GM12801 (cell line): Measurements from ENCODE around the gene DENND1A.

Source experiments
- CTCF ChIP-seq: IDR thresholded peaks from one replicate; pipeline ENCODE4 v1.5.1; 2011; ENCODE audit warnings: control low read depth; ENCODE audit not compliant: insufficient read length; ENCODE audit errors: extremely low read depth

The DENND1A gene

GRCh38 chr9:123406016-123406415 is 523.9 kb downstream of the DENND1A start:
- no peak for TF ChIP-seq CTCF

- TF ChIP-seq CTCF = no peak
These were observed 526.9 kb downstream of the DENND1A start for GRCh38 chr9:123402981-123403509.

DNA sequence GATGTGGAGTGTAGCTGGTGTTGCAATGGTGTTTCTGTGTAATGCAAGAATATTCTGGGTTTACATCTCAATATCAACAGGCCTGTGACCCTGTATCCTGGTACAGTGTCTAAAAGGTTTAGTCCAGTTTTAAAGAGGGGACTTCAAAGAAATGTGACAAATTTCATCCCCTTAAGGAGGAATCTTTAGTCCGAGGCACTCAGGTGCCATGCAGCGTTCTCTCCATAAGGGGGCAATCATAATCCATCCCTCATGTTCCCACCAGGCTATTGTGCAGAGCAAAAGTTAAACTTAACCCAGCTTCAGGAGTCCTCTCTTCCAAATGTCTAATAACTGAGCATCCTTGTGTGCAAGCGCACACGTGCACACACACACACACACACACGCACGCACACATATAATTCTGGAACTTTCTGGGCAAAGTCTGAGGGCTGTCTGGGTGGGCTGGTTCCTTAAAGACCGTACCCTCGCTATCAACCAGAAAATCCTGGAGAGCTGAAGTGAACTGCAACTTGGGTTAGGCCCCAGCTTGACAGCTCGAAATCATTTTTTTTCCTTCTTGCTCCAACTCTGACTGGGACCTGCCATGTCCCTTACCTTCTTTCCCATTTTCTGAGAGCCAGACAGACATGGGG is 527.9 kb downstream of the DENND1A start:
- TF ChIP-seq CTCF = no peak

- TF ChIP-seq CTCF = no peak
These were observed 528.9 kb downstream of the DENND1A start for GRCh38 chr9:123400926-123401503.

DNA sequence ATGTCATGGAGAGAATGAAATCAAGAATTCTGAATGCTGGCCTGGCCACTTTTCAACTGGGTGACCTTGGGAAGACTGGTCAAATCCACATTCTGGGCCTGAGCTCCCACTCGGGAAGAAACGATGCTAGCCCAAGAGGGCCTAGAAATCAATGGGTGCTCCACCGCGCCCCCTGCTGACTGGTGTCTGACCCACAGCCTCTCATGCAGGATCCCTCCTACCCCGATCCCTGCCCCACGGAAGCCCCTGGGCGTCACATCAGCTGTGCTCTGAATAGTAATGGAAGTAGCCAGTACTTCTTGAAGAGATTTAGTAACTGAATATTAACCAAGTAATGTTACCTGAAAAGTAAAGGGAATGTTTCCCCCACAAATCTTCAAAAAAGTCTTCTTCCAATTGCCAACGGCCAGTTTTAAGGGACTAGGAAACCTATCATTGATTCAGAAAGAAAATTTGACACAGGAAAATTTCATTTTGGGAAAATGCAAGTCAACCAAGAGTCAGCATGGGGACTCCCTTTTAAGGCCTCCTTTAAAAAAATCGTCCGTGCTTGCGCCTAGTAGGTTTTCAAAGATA is 530.0 kb downstream of the DENND1A start:
- TF ChIP-seq CTCF = no peak

DNA sequence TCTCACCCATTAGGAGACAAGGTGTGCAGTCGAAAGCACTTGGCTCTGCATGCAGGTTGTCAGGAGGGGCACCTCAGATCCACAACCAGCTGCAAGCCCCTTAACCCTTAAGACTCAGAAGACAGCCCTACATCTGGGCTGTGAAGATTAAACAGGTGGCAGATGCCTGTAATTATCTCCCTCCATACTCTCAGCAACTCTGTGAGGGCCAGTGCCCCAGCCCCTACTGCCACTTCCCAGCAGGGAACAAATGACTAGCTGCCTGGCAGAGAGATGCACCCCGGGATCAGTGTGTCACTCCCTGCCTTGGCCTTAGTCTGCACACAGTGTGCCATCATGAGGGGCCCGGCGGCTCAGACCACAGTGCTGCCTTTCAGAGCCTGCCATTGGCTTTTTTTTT is 532.0 kb downstream of the DENND1A start:
- TF ChIP-seq CTCF = no peak

DNA sequence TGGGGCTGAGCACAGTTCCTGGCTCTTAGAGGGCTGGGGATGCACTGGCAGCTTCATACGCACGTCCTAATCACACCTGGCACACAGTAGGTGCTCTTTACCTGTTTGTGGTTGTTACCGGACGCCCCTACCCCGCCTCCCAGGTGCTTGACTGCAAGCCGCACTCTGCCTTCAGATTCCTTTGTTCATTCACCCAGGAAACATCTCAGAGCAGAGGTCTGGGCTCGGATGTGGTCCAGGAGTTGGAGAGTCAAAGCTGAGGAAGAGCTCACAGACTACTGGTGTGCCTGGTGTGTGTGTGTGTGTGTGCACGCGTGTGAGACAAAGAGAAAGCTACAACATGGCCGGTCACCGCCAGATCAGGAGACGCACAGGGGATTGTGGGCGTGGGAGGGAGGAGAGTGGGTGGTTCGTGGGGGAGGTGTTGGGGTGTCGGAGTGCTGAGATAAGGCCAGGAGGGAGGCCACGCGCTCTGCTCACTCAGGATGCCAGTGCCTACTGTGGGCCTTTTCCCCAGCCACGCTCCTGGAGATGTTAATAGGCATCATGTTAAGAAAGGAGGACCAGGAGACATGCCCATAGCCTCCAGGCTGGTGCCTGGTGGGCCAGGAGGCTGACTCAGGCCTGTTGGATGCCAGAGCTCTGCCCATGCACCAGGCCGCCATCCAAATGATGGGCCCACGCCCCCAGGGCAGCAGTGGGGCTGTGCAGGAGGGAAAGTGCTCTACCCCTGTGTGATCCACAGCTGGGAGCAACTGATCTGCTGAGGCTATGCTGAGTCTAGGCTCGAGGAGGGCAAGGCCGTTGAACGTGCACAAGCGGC is 534.0 kb downstream of the DENND1A start:
- TF ChIP-seq CTCF = no peak
